Measurements from ENCODE around the gene SFSWAP. TPM values are rescaled to one million over a fixed set of nuclear protein-coding genes. Genes with fewer than 3 reads are reported as not detected.

Gene SFSWAP
- total RNA-seq, 4 donors from 2014 or later: 12.8 to 39.5 (median 25.9) TPM

DNA sequence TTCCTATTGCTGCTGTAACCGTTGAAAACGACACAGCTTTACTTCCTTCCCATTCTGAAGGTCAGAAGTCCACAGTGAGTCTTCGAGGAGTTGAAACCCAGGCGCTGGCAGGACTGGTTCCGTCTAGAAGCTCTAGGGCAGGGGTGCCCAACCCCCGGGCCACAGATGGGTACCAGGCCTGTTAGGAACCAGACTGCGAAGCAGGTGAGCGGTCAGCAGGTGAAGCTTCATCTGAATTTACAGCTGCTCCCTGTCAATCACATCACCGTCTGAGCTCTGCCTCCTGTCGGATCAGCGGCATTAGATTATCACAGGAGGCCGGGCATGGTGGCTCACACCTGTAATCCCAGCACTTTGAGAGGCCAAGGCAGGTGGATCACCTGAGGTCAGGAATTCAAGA lies 12.6 kb upstream of the SFSWAP start:
- Histone ChIP-seq H3K27ac (no peak overlapping the region), H3K4me1 (no peaks in the 10 kb centered on the region), H3K9me3 (no peaks in the 10 kb centered on the region), H3K36me3 (no peaks in the 10 kb centered on the region), H3K4me3 (no peak overlapping the region), H3K27me3 (peaks cover 0 to 40% (median 0%) of the 10 kb centered on the region in 4 donors)
- WGBS, 2 donors: 83% methylated on average over 9 of the region's 12 CpGs; no CpG with 5 or more reads in 1 of the 2 donors
- intact Hi-C loops (cut with DNase I): no loop called here
- no peak for DNase-seq
- TF ChIP-seq POLR2A (IDR thresholded peaks at IDR 0.05): no peak
- TF ChIP-seq, protein P1, sequence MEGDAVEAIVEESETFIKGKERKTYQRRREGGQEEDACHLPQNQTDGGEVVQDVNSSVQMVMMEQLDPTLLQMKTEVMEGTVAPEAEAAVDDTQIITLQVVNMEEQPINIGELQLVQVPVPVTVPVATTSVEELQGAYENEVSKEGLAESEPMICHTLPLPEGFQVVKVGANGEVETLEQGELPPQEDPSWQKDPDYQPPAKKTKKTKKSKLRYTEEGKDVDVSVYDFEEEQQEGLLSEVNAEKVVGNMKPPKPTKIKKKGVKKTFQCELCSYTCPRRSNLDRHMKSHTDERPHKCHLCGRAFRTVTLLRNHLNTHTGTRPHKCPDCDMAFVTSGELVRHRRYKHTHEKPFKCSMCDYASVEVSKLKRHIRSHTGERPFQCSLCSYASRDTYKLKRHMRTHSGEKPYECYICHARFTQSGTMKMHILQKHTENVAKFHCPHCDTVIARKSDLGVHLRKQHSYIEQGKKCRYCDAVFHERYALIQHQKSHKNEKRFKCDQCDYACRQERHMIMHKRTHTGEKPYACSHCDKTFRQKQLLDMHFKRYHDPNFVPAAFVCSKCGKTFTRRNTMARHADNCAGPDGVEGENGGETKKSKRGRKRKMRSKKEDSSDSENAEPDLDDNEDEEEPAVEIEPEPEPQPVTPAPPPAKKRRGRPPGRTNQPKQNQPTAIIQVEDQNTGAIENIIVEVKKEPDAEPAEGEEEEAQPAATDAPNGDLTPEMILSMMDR (IDR thresholded peaks at IDR 0.05): no peak

DNA sequence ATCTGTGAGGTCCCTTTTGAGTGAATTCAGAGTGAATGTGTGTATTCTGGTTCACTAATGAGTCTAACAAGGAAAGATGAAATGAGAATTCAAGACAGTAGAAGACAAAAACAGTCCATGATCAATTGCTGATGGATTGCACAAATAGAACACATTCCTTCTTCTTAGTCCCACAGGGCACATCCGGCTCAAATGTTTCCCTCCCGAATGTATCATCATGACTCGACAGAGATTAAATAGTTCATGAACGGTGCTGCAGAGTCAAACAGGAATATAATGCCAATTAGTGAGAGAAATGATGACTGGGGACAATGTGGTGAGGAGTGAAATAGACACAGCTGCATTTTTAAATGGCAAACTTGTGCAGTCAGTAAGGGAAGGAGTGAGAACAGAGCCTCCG lies 11.5 kb upstream of the SFSWAP start:
- DNase-seq: no peak
- intact Hi-C loops (cut with DNase I): no loop called here
- H3K9me3 ChIP-seq: peaks cover 0 to 8% (median 6%) of the 10 kb centered on the region in 3 donors
- H3K4me3 ChIP-seq: no peak overlapping the region
- H3K27me3 ChIP-seq: peaks cover 0 to 28% (median 0%) of the 10 kb centered on the region in 4 donors
- TF ChIP-seq POLR2A (IDR thresholded peaks at IDR 0.05): no peak
- no peaks in the 10 kb centered on the region for H3K4me1 ChIP-seq
- no peaks in the 10 kb centered on the region for H3K36me3 ChIP-seq
- H3K27ac ChIP-seq: no peak overlapping the region
- WGBS, 2 donors: 41 to 48% methylated on average over 5 of the region's 5 CpGs

DNA sequence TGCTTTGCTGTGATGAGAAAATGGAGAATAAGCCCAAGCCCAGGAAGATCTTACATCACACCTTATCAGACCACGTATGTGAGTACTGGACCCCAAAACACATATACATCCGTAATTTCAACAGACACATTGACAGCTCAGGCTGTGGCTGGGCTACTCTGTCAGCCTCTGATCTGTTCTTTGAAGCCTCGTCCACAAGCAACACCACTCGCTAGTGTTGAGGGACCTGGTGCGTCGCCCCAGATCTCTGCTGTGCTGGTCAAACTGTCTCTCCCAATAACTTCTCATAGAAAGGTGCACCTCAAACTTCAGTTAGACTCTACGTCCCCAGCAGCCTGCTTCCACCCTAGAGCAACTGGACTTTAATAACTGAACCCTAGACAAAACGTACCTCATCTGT lies 10.6 kb upstream of the SFSWAP start:
- peaks cover 0 to 26% (median 0%) of the 10 kb centered on the region in 4 donors for H3K27me3 ChIP-seq
- no peak for DNase-seq
- H3K4me3 ChIP-seq: no peak overlapping the region
- H3K4me1 ChIP-seq: no peaks in the 10 kb centered on the region
- WGBS, 2 donors: 74 to 81% methylated on average over 6 to 7 of the region's 8 CpGs
- intact Hi-C loops (cut with DNase I): no loop called here
- H3K27ac ChIP-seq: no peak overlapping the region
- TF ChIP-seq POLR2A (IDR thresholded peaks at IDR 0.05): no peak
- TF ChIP-seq, protein P1 (IDR thresholded peaks at IDR 0.05): no peak
- H3K9me3 ChIP-seq: peaks cover 0 to 13% (median 8%) of the 10 kb centered on the region in 3 donors
- H3K36me3 ChIP-seq: no peaks in the 10 kb centered on the region

DNA sequence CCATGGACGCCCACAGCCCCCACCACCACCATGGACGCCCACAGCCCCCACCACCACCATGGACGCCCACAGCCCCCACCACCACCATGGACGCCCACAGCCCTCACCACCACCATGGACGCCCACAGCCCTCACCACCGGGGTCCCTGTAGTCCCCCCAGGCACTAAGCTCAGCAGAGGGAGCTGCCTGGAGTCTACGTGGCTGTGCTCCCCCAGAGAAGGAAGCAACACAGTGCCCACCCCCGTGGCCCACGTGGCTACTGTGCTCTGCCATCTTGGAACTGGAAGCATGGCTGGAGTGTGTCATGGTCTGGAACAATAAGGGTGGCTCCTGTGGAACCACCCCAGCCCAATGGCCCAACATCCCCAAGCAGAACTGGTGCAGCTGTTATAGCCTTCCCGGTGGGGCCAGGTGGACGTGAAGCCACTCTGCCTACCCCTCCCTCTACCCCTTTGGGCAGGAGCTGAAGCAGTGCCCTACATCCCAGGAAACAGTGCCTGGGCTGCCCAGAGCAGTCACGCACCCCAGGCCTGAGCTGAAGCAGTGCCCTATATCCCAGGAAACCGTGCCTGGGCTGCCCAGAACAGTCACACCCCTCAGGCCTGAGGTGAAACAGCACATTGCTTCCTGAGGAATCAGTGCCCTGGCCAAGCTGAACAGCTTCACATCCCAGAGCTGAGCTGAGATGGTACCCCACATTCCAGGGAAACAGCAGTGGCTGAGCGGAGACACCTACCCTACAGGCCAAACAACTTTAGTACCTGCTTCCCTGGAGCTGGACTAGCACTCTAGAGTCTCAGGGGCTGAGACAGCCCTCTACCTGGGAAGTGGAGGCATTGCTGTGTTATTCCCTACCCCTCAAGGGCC lies 9.0 kb upstream of the SFSWAP start:
- peaks cover 0 to 13% (median 8%) of the 10 kb centered on the region in 3 donors for H3K9me3 ChIP-seq
- intact Hi-C loops (cut with DNase I): no loop called here
- DNase-seq: no peak
- no peak overlapping the region for H3K27ac ChIP-seq
- H3K36me3 ChIP-seq: no peaks in the 10 kb centered on the region
- no peak overlapping the region for H3K4me3 ChIP-seq
- peaks cover 0 to 11% (median 0%) of the 10 kb centered on the region in 4 donors for H3K27me3 ChIP-seq
- WGBS, 2 donors: 66 to 86% methylated on average over 1 to 4 of the region's 14 CpGs
- no peaks in the 10 kb centered on the region for H3K4me1 ChIP-seq
- TF ChIP-seq, protein P1 (IDR thresholded peaks at IDR 0.05): no peak
- no peak for TF ChIP-seq POLR2A (IDR thresholded peaks at IDR 0.05)

DNA sequence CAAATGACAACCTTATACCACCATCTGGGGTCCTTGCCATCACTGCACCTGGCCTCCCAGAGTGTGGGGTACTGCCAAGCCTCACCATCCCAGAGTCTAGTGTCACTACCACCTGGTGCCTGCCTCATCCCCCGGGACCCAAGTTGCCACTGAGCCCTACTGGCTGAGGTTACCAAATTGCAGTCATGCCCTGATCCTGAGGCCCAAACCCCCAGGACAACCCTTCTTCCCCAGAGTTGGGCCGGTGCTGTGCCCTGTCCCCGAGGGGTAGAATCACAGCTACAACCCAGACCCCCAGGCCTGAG lies 8.4 kb upstream of the SFSWAP start:
- DNase-seq: no peak
- TF ChIP-seq POLR2A (IDR thresholded peaks at IDR 0.05): no peak
- TF ChIP-seq, protein P1 (IDR thresholded peaks at IDR 0.05): no peak
- peaks cover 0 to 13% (median 8%) of the 10 kb centered on the region in 3 donors for H3K9me3 ChIP-seq
- H3K27ac ChIP-seq: no peak overlapping the region
- intact Hi-C loops (cut with DNase I): no loop called here
- peaks cover 0 to 8% (median 0%) of the 10 kb centered on the region in 4 donors for H3K27me3 ChIP-seq
- H3K4me1 ChIP-seq: no peaks in the 10 kb centered on the region
- no peak overlapping the region for H3K4me3 ChIP-seq
- no peaks in the 10 kb centered on the region for H3K36me3 ChIP-seq
- WGBS, 2 donors: 100% methylated on average over 1 of the region's 3 CpGs; no CpG with 5 or more reads in 1 of the 2 donors
